Colon (tissue), 2 donors: ENCODE measurements around the gene HGF.
"Not testable (repeated sequence)": the region's sequence is repeated elsewhere in the genome, so short reads cannot be mapped to it uniquely, and the experiment has no call there.

Experiments used
- FAIRE-seq: peaks from 2 replicates; lab custom pipeline; 2012; peaks lifted over from hg19 to GRCh38; lab: Jason Lieb, UNC
- donor health status: control.
- donor health status: control.

The HGF gene

GRCh38 chr7:81769891-81770727, at the start of gene HGF:
TSS of gene HGF (minus strand) at chr7:81770047. CDS start at chr7:81769971, 76 bp downstream.
- no peak for FAIRE-seq

- no peak for FAIRE-seq
Measured at GRCh38 chr7:81816312-81816711, 46.5 kb upstream of the HGF start.

GRCh38 chr7:81812866-81813476, 43.1 kb upstream of the HGF start:
- not testable (repeated sequence) for FAIRE-seq

GRCh38 chr7:81811956-81812865, 42.4 kb upstream of the HGF start:
- no peak for FAIRE-seq

- no peak for FAIRE-seq
Measured at GRCh38 chr7:81810476-81811155, 40.8 kb upstream of the HGF start.

GRCh38 chr7:81808310-81808709, 38.5 kb upstream of the HGF start:
- FAIRE-seq = not testable (repeated sequence)

- no peak for FAIRE-seq
Measured at GRCh38 chr7:81803267-81803666, 33.4 kb upstream of the HGF start.

GRCh38 chr7:81802251-81802650, 32.4 kb upstream of the HGF start:
- FAIRE-seq = no peak

GRCh38 chr7:81801532-81801931, 31.7 kb upstream of the HGF start:
- no peak for FAIRE-seq

GRCh38 chr7:81791568-81792518, 22.0 kb upstream of the HGF start:
- FAIRE-seq = no peak

GRCh38 chr7:81790686-81791085, 20.8 kb upstream of the HGF start:
- no peak for FAIRE-seq

- FAIRE-seq = no peak
Measured at GRCh38 chr7:81790120-81790500, 20.3 kb upstream of the HGF start.

- FAIRE-seq = no peak
Measured at GRCh38 chr7:81789406-81790119, 19.7 kb upstream of the HGF start.

GRCh38 chr7:81788246-81788645, 18.4 kb upstream of the HGF start:
- no peak for FAIRE-seq

- no peak for FAIRE-seq
Measured at GRCh38 chr7:81783818-81784217, 14.0 kb upstream of the HGF start.

GRCh38 chr7:81780914-81781693, 11.3 kb upstream of the HGF start:
- FAIRE-seq = no peak

- FAIRE-seq = no peak
Measured at GRCh38 chr7:81779706-81780105, 9.9 kb upstream of the HGF start.

- no peak for FAIRE-seq
Measured at GRCh38 chr7:81777697-81778096, 7.8 kb upstream of the HGF start.

GRCh38 chr7:81776948-81777630, 7.2 kb upstream of the HGF start:
- no peak for FAIRE-seq
